HT-29 (cell line): Measurements from ENCODE around the gene DDX54. TPM values are rescaled to one million over a fixed set of nuclear protein-coding genes. Genes with fewer than 3 reads are reported as not detected.

Experiments used
- small RNA-seq: library from RNA; depleted of rRNA; stranded (forward); fragments of <200 nt; gene quantifications from one replicate; pipeline ENCODE3, GENCODE V24; 2014
- total RNA-seq: library from RNA; depleted of rRNA; stranded (reverse); fragments of >200 nt; shearing (Covaris generic); gene quantifications from 2 replicates; pipeline ENCODE4 v1.2.3, GENCODE V29; 2014; rRNA removed

The DDX54 gene
- total RNA-seq, 1 experiment from 2014 or later: 100 TPM

Small RNA genes lying within 50 kb of the gene (small RNA-seq; reads per million reads assigned to genes)
- gene MIR7106 (not detected), gene RF00019 (not detected)

Other genes starting within 250 kb of the DDX54 start
- 53.9 and 70.9 TPM in 2 replicates for gene OAS3, start 247.0 kb downstream of the DDX54 start, total RNA-seq
- gene OAS2, start 207.0 kb downstream of the DDX54 start, total RNA-seq: 3.4 and 5.8 TPM in 2 replicates
- gene DTX1, start 128.7 kb downstream of the DDX54 start, total RNA-seq: not detected in 2 replicates
- 0.33 and 2.1 TPM in 2 replicates for gene RASAL1, start 49.7 kb downstream of the DDX54 start, total RNA-seq
- gene CFAP73, start 35.8 kb downstream of the DDX54 start, total RNA-seq: 0.61 and 0.78 TPM in 2 replicates
- gene RITA1, start 243 bp upstream of the DDX54 start, total RNA-seq: 52.1 and 53.0 TPM in 2 replicates
- 23.8 and 36.3 TPM in 2 replicates for gene TPCN1, start 36.0 kb upstream of the DDX54 start, total RNA-seq
- 2.6 and 4.7 TPM in 2 replicates for gene SLC8B1, start 149.6 kb upstream of the DDX54 start, total RNA-seq
- 11.5 and 11.8 TPM in 2 replicates for gene PLBD2, start 173.1 kb upstream of the DDX54 start, total RNA-seq
- not detected in 2 replicates for gene SDS, start 218.4 kb upstream of the DDX54 start, total RNA-seq
- gene SDSL, start 236.9 kb upstream of the DDX54 start, total RNA-seq: 6.6 and 9.1 TPM in 2 replicates